Measurements from ENCODE around the gene EMX2. TPM values are rescaled to one million over a fixed set of nuclear protein-coding genes. Genes with fewer than 3 reads are reported as not detected.
A peak's percentile ranks its signal among the peaks of the same experiment; 100 is the strongest.

The EMX2 gene
- polyA plus RNA-seq, 1 donor = 11.9 TPM

DNA sequence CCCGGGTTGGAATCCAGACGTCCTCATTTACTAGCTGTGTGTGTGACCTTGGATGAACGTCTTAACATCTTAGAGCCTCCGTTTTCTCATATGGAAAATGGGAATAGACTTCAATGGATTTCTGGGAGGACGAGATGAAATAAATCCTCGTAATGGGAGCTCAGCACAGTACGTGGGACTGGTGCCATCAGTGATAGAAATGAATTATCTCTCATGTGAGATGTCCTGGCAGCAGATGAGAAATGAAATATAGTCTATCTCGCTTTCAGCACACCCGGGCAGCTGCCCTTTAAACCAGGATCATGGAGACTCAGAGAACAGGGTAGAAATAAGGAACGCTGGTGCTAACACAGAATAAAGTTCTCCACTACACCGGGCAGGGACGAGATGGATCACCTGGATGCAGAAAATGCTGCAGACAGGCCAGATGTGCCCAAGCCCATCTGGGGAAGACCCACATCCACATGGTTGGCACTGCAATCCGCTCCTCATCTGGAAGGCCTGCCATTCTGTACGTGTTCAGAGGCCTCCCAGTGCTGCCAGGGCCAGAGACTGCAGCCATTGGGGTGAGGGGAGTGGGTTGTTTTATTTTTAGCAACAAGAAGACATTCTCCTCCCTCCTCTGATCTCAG, 11.1 kb upstream of the EMX2 start:
- no peak for DNase-seq (ENCODE audit: low read depth)

GRCh38 chr10:117532003-117532385, 10.6 kb upstream of the EMX2 start:
- DNase-seq (ENCODE audit: low read depth) = no peak

GRCh38 chr10:117532451-117533107, 10.0 kb upstream of the EMX2 start:
- DNase-seq (ENCODE audit: low read depth) = no peak

DNA sequence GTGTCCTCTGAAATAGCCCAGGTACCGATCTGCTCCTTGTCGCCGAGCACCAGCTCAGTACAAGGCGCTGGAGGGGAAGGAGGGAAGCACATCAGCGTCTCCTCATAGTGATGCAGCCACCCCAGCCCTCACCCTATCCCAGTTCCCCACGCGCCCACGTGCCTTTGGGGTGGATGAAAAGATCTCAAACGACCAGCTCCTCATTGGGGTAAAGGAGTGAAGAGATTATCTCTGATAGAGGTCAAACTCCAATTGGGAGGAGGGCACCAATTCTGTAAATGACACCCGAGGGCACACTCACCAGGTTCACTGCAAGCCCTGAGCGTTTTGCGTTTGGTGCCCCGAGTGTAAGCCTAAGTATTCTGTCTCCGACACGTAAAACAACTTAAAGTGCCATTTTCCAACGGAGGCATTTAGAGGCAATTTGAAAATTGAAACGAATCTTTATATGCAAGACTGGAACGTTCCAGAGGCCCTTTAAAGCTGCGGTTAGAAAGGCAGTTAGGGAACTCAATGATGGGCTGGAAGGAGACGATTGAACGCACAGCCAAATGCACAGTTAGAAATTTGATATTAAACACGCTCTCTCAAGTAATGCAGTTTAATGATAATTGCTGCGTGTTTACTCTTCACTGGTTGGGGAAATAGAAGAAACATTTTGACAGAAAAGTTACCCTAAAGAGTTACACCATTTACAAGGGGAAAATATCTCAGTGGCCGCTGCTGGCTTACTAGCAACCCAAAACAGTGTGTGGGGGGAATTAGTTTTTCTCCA, 8.9 kb upstream of the EMX2 start:
- DNase-seq (ENCODE audit: low read depth) = no peak

- no peak for DNase-seq (ENCODE audit: low read depth)
Observed at GRCh38 chr10:117534321-117535297, 7.9 kb upstream of the EMX2 start.

DNA sequence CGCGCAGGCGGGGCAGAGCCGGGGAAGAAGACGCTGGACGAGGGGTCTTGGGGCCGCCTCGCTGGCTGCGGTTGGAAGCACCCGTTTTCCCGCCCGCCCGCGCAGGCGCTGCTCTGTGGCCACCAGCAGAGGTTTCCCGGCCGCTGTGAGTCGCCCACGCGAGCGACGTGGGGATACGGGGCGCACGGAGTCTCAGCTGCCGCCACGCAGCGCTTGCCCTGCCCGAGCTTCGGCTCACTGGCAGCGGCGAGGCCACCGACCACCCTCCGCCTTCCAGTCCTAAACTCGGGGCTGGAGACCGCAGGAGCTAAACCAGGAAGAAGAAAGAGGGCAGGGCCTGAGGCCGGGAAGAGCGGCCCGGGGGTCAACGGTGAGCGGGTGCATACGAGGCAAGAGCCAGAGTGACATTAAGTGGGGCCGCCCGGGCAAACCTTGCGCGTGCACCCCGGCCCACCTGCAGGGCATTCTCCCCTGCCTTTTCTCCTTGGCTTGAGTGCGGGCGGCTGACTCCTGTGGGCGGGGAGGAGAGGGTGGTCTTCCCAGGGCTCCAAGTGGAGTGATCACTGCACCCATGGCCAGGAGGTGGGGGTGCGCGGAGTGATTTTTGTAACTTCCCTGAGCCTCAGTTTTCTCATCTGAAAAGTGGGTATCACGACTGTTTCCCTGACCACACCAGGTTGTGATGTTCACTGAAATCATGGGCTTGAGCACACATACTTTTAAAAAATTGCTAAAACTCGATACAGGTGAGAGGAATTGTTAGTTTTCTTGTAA, 7.1 kb upstream of the EMX2 start:
- DNase-seq (ENCODE audit: low read depth) = no peak

DNA sequence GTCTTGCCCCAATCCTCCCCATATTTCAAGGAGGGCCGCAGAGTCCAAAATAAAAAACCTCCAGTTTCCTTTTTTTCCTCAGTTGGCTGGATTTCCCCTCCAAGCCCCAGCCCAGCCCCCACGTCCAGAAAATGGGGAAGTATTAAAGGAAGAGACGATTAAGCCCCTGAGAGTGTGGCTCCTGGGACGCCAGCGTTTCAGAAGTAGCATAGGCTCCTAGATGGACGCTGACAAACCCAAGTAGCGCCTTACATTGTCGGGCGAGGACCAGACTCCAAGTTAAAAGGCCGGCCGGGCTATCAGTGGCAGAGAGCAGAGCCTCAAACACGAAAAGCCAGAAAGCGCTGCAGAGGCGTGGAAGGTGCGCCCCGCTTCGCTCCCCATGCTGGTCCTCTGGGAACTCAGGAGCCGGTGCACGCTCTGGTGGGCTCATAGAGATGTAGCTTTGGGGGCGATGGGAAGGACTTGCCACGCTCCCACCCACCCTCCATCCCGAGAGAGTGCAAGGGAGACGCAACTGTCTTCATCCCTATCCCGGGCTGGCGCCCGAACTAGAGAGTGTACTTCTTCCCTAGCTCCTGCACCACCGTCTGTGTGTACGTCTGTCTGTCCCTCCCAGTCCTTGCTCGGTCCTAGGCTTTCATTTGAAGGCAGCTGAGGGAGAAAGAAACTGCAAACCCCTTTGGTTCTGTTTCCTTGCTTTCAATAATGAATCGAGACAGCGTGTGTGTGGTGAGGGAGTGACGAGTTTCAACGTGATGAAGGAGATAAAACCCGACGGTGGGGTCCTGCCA, 6.3 kb upstream of the EMX2 start:
- no peak for DNase-seq (ENCODE audit: low read depth)

- DNase-seq (ENCODE audit: low read depth) = no peak
Observed at GRCh38 chr10:117536866-117537435, 5.6 kb upstream of the EMX2 start.

GRCh38 chr10:117537436-117537903, 5.1 kb upstream of the EMX2 start:
- DNase-seq (ENCODE audit: low read depth) = no peak

- no peak for DNase-seq (ENCODE audit: low read depth)
Observed at GRCh38 chr10:117537904-117538524, 4.5 kb upstream of the EMX2 start.

DNA sequence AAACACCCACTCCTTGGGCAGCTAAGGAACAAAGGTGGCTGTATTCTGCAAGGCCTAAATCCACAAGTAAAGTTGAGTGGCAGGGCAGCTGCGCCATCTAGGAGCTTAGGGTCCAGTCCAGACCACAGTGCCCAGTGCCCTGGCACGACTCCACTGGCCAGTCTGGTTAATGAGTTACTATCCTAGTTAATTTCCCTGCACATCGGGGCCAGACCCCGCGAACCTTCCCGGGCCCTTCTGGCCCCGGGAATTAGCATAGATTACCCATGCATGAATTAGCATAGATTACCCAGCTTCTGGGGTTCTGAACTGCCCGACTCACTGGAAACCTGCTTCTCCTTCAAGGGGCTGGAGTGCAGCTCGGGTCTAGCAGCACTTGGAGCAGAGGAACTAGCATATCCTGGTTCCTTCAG, 3.2 kb upstream of the EMX2 start:
- DNase-seq (ENCODE audit: low read depth) = no peak

DNA sequence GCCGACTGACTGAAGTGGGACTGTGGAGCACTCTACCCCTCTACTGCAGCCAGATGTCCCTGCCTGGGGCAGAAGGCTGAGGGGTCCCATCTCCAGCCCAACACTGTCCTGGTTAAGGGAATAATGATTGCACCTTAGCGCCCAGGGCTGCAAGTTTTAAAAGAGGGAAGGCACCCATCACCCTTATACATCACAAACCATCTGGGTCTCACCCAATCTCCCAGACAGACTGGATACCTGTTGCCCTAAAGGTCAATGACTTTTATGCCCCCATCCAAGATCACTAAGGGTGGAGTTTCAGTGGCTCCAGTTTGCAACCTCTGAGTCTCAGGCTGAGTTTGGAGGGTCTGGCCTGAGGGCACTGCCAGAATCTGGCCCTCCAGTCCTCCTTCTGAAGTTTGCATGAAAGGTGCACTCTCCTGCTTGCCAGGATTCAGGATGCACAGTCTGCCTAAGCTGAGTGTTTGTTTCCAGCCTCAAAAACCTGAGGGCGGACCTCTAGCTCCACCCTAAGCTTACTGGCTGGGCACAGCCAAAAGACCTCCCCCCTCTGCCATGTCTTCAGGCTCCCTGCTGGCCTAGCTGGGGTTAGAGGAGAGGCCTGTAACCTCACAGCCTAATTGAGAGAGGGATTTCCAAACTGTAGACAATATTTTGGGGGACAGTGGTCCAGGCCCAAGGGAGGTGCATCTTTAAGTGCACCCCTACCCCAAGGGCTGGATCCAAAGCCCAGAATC, 2.5 kb upstream of the EMX2 start:
- no peak for DNase-seq (ENCODE audit: low read depth)

- DNase-seq (ENCODE audit: low read depth) = no peak
Observed at GRCh38 chr10:117540640-117541404, 1.7 kb upstream of the EMX2 start.

DNA sequence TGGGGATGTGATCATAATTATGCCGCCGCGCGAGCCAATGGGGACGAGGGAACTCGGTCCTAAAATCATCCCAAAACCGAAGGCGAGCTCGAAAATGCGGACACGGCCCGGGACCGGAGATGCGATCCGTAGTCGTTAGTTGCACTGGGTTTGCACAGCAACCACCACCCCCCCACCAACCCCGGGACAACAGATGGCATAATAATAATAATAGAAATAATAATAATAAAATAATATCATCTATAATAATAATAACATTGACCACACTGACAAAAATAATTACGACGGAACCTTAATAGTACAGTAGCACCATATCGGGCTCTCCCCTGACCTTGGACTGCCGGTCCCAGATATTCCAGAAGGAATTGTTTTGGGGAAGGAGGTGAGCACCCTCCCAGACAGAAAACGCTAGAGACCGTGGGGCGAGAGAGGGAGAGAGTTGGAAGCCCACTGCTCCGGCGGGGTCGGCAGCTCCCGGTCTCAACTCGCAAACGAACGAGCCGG, 1.1 kb upstream of the EMX2 start:
- peak; percentile 77 for DNase-seq (ENCODE audit: low read depth)

GRCh38 chr10:117541909-117542705, 439 bp upstream of the EMX2 start:
- peak; percentile 91 for DNase-seq (ENCODE audit: low read depth)

- DNase-seq (ENCODE audit: low read depth) = no peak
Observed at GRCh38 chr10:117543225-117544003, 868 bp downstream of the EMX2 start.
